HepG2 (cell line): ENCODE measurements around the gene TRIM3. TPM values are rescaled to one million over a fixed set of nuclear protein-coding genes. Genes with fewer than 3 reads are reported as not detected.

Source experiments
- MAFG ChIP-seq: sonication (generic); formaldehyde crosslinking; IDR thresholded peaks from 2 replicates; pipeline ENCODE4 v1.5.1; 2020; ENCODE audit warnings: mild to moderate bottlenecking, missing genetic modification reagents
- MXI1 ChIP-seq: IDR thresholded peaks from 3 replicates; pipeline ENCODE4 v1.6.1; 2012; ENCODE audit warnings: low read depth, low read length, inconsistent platforms, borderline replicate concordance
- NFKB2 ChIP-seq: sonication (generic); formaldehyde crosslinking; IDR thresholded peaks from 2 replicates; pipeline ENCODE4 v1.4.0; 2020; ENCODE audit warnings: missing genetic modification reagents, borderline replicate concordance
- PCBP2 ChIP-seq: fragments of 200-400 bp; formaldehyde crosslinking; optimal IDR thresholded peaks from 2 replicates; pipeline ENCODE3; 2018; ENCODE audit warnings: low read length, low read depth; ENCODE audit not compliant: poor library complexity, severe bottlenecking
- PHF8 ChIP-seq: sonication (generic); formaldehyde crosslinking; IDR thresholded peaks from 2 replicates; pipeline ENCODE4 v1.5.0; 2020; ENCODE audit warnings: missing genetic modification reagents
- REL ChIP-seq: sonication (generic); formaldehyde crosslinking; conservative IDR thresholded peaks from 2 replicates; pipeline ENCODE4 v1.8.0; 2022; ENCODE audit warnings: mild to moderate bottlenecking, missing genetic modification reagents, moderate library complexity
- TSC22D2 ChIP-seq: sonication (generic); formaldehyde crosslinking; IDR thresholded peaks from 2 replicates; pipeline ENCODE4 v1.5.1; 2020; ENCODE audit warnings: missing genetic modification reagents, mild to moderate bottlenecking, borderline replicate concordance
- ZFP82 ChIP-seq: sonication (generic); formaldehyde crosslinking; IDR thresholded peaks from 2 replicates; pipeline ENCODE4 v1.5.1; 2020; ENCODE audit warnings: mild to moderate bottlenecking, missing genetic modification reagents, borderline replicate concordance
- ZNF367 ChIP-seq: sonication (generic); formaldehyde crosslinking; IDR thresholded peaks from 2 replicates; pipeline ENCODE4 v1.4.0; 2020; ENCODE audit warnings: missing genetic modification reagents, borderline replicate concordance
- ZNF496 ChIP-seq: sonication (generic); formaldehyde crosslinking; IDR thresholded peaks from 2 replicates; pipeline ENCODE4 v1.8.1; 2023; ENCODE audit warnings: mild to moderate bottlenecking, moderate library complexity, missing genetic modification reagents; ENCODE audit not compliant: insufficient replicate concordance
- ZNF678 ChIP-seq: sonication (generic); formaldehyde crosslinking; IDR thresholded peaks from 2 replicates; pipeline ENCODE4 v1.4.0; 2020; ENCODE audit warnings: mild to moderate bottlenecking, missing genetic modification reagents
- polyA plus RNA-seq, 8 experiments: library from polyadenylated mRNA; depleted of rRNA in 3 of 8; stranded (reverse) in 7 of 8; unstranded in 1 of 8; fragments of >200 nt; fragmentation: Illumina TruSeq in 4 of 8; extraction: Trizol in 4 of 8; gene quantifications; 2 replicates each; pipeline versions ENCODE4 v1.2.1 to v1.2.3, GENCODE V29; 2011 to 2016; ENCODE audit warnings: low read depth in 4 of 8, missing spikeins in 1 of 8, mixed read lengths in 1 of 8; ENCODE audit not compliant: insufficient read depth in 1 of 8
- total RNA-seq, 5 experiments: library from RNA; depleted of rRNA; stranded (reverse); fragments of >200 nt; fragmentation: Illumina TruSeq; extraction: Trizol; gene quantifications; 2 replicates each; pipeline ENCODE4 v1.2.3, GENCODE V29; 2016; ENCODE audit warnings: low read depth in 1 of 5
- TF ChIP-seq, protein P1 (sequence below): sonication (generic); formaldehyde crosslinking; IDR thresholded peaks from 2 replicates; pipeline ENCODE4 v1.4.0; 2020; ENCODE audit warnings: mild to moderate bottlenecking, missing genetic modification reagents, borderline replicate concordance
- TF ChIP-seq, protein P2 (sequence below): sonication (generic); formaldehyde crosslinking; IDR thresholded peaks from 2 replicates; pipeline ENCODE4 v1.4.0; 2020; ENCODE audit warnings: low read depth, missing genetic modification reagents
- TF ChIP-seq, protein P3 (sequence below): fragments of 450-650 bp; IDR thresholded peaks from 2 replicates; pipeline ENCODE4 v1.6.1; 2017
- TF ChIP-seq, protein P4 (sequence below): sonication (generic); formaldehyde crosslinking; IDR thresholded peaks from 2 replicates; pipeline ENCODE4 v1.4.0; 2020; ENCODE audit warnings: missing genetic modification reagents
- TF ChIP-seq, protein P5 (sequence below): sonication (generic); formaldehyde crosslinking; IDR thresholded peaks from 2 replicates; pipeline ENCODE4 v1.5.0; 2020; ENCODE audit warnings: missing genetic modification reagents

TRIM3 gene
- total and polyA plus RNA-seq, 2 of the 13 experiments (the other 11 are each of a cell fraction or from before 2014, with no cell fraction given): 3.6 to 6.3 TPM

DNA sequence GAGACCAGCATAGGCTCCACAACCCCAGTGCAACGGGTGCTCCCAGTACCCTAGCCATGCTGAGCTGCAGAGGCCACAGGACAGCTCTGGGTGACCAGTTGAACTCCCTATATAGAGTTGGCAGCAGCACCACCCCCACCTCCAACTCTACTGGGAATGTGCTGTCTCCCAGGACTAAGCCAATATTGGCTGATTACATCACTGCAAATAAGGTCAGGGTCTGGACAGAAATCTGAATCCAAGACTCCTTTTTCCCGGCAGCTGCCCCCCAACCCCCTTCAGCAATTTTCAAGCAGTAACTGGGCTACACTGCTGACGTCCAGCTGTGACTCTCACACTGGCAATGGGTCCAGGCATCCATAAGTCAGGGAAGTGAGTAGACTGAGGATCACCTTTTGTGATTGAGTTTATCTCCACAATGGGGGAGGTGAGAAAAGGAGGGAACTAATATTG is 32.8 kb downstream of the TRIM3 start, which contains the start of gene HPX (continued):
- TF ChIP-seq, protein P1, sequence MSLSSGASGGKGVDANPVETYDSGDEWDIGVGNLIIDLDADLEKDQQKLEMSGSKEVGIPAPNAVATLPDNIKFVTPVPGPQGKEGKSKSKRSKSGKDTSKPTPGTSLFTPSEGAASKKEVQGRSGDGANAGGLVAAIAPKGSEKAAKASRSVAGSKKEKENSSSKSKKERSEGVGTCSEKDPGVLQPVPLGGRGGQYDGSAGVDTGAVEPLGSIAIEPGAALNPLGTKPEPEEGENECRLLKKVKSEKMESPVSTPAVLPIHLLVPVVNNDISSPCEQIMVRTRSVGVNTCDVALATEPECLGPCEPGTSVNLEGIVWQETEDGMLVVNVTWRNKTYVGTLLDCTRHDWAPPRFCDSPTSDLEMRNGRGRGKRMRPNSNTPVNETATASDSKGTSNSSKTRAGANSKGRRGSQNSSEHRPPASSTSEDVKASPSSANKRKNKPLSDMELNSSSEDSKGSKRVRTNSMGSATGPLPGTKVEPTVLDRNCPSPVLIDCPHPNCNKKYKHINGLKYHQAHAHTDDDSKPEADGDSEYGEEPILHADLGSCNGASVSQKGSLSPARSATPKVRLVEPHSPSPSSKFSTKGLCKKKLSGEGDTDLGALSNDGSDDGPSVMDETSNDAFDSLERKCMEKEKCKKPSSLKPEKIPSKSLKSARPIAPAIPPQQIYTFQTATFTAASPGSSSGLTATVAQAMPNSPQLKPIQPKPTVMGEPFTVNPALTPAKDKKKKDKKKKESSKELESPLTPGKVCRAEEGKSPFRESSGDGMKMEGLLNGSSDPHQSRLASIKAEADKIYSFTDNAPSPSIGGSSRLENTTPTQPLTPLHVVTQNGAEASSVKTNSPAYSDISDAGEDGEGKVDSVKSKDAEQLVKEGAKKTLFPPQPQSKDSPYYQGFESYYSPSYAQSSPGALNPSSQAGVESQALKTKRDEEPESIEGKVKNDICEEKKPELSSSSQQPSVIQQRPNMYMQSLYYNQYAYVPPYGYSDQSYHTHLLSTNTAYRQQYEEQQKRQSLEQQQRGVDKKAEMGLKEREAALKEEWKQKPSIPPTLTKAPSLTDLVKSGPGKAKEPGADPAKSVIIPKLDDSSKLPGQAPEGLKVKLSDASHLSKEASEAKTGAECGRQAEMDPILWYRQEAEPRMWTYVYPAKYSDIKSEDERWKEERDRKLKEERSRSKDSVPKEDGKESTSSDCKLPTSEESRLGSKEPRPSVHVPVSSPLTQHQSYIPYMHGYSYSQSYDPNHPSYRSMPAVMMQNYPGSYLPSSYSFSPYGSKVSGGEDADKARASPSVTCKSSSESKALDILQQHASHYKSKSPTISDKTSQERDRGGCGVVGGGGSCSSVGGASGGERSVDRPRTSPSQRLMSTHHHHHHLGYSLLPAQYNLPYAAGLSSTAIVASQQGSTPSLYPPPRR (CRISPR knock-in tag): peak; percentile 77; the same call in 1 of the 2 replicates
- TF ChIP-seq MAFG (CRISPR knock-in tag) (no peak), PCBP2 (no peak), NFKB2 (CRISPR knock-in tag) (no peak), REL (CRISPR knock-in tag) (no peak), MXI1 (no peak), TSC22D2 (CRISPR knock-in tag) (no peak), PHF8 (CRISPR knock-in tag) (no peak), ZNF367 (CRISPR knock-in tag) (no peak), ZFP82 (0 out of 2 replicates have a peak, but pooled peaks have one; percentile 18), ZNF678 (CRISPR knock-in tag) (no peak), ZNF496 (CRISPR knock-in tag) (no peak)
- TF ChIP-seq, protein P2, sequence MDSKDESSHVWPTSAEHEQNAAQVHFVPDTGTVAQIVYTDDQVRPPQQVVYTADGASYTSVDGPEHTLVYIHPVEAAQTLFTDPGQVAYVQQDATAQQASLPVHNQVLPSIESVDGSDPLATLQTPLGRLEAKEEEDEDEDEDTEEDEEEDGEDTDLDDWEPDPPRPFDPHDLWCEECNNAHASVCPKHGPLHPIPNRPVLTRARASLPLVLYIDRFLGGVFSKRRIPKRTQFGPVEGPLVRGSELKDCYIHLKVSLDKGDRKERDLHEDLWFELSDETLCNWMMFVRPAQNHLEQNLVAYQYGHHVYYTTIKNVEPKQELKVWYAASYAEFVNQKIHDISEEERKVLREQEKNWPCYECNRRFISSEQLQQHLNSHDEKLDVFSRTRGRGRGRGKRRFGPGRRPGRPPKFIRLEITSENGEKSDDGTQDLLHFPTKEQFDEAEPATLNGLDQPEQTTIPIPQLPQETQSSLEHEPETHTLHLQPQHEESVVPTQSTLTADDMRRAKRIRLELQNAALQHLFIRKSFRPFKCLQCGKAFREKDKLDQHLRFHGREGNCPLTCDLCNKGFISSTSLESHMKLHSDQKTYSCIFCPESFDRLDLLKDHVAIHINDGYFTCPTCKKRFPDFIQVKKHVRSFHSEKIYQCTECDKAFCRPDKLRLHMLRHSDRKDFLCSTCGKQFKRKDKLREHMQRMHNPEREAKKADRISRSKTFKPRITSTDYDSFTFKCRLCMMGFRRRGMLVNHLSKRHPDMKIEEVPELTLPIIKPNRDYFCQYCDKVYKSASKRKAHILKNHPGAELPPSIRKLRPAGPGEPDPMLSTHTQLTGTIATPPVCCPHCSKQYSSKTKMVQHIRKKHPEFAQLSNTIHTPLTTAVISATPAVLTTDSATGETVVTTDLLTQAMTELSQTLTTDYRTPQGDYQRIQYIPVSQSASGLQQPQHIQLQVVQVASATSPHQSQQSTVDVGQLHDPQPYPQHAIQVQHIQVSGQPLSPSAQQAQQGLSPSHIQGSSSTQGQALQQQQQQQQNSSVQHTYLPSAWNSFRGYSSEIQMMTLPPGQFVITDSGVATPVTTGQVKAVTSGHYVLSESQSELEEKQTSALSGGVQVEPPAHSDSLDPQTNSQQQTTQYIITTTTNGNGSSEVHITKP (CRISPR knock-in tag): no peak
- TF ChIP-seq, protein P3, sequence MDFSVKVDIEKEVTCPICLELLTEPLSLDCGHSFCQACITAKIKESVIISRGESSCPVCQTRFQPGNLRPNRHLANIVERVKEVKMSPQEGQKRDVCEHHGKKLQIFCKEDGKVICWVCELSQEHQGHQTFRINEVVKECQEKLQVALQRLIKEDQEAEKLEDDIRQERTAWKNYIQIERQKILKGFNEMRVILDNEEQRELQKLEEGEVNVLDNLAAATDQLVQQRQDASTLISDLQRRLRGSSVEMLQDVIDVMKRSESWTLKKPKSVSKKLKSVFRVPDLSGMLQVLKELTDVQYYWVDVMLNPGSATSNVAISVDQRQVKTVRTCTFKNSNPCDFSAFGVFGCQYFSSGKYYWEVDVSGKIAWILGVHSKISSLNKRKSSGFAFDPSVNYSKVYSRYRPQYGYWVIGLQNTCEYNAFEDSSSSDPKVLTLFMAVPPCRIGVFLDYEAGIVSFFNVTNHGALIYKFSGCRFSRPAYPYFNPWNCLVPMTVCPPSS: no peak
- TF ChIP-seq, protein P4, sequence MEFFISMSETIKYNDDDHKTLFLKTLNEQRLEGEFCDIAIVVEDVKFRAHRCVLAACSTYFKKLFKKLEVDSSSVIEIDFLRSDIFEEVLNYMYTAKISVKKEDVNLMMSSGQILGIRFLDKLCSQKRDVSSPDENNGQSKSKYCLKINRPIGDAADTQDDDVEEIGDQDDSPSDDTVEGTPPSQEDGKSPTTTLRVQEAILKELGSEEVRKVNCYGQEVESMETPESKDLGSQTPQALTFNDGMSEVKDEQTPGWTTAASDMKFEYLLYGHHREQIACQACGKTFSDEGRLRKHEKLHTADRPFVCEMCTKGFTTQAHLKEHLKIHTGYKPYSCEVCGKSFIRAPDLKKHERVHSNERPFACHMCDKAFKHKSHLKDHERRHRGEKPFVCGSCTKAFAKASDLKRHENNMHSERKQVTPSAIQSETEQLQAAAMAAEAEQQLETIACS (CRISPR knock-in tag): no peak
- TF ChIP-seq, protein P5, sequence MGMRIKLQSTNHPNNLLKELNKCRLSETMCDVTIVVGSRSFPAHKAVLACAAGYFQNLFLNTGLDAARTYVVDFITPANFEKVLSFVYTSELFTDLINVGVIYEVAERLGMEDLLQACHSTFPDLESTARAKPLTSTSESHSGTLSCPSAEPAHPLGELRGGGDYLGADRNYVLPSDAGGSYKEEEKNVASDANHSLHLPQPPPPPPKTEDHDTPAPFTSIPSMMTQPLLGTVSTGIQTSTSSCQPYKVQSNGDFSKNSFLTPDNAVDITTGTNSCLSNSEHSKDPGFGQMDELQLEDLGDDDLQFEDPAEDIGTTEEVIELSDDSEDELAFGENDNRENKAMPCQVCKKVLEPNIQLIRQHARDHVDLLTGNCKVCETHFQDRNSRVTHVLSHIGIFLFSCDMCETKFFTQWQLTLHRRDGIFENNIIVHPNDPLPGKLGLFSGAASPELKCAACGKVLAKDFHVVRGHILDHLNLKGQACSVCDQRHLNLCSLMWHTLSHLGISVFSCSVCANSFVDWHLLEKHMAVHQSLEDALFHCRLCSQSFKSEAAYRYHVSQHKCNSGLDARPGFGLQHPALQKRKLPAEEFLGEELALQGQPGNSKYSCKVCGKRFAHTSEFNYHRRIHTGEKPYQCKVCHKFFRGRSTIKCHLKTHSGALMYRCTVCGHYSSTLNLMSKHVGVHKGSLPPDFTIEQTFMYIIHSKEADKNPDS (CRISPR knock-in tag): no peak
